MM.1S (cell line): Measurements from ENCODE around the gene AZU1.

ENCODE experiments used
- EZH2phosphoT487 ChIP-seq: fragments of 300-600 bp; sonication (generic); IDR thresholded peaks from 2 replicates; pipeline ENCODE4 v1.6.1; 2018; ENCODE audit warnings: antibody characterized with exemption, low read length
- TF ChIP-seq, protein P1 (sequence below): fragments of 300-600 bp; sonication (generic); IDR thresholded peaks from 2 replicates; pipeline ENCODE4 v1.5.1; 2016; ENCODE audit warnings: antibody characterized with exemption, low read length, mixed read lengths

DNA sequence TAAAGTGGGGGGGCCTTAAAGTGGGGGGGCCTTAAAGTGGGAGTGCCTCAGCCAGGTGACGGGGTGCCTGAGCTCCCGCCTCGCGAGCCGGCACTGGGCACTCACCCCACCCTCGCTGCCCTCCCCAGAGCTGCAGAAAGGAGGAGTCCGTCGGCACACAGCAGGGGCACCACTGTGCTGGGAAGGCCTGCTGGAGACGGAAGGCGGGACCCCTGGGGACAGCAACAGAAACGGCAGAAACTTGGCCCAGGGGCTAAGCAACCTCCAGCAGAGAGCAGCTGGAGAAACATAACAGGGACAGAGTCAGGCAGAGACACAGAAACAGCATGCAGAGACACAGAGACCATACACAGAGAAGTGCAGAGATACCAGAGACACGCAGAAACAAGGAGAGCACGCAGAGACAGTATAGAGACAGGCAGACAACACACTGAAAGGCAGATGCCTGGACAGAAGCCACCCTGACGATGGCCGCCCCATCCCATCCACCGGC lies 39.7 kb downstream of the AZU1 start:
- TF ChIP-seq, protein P1, sequence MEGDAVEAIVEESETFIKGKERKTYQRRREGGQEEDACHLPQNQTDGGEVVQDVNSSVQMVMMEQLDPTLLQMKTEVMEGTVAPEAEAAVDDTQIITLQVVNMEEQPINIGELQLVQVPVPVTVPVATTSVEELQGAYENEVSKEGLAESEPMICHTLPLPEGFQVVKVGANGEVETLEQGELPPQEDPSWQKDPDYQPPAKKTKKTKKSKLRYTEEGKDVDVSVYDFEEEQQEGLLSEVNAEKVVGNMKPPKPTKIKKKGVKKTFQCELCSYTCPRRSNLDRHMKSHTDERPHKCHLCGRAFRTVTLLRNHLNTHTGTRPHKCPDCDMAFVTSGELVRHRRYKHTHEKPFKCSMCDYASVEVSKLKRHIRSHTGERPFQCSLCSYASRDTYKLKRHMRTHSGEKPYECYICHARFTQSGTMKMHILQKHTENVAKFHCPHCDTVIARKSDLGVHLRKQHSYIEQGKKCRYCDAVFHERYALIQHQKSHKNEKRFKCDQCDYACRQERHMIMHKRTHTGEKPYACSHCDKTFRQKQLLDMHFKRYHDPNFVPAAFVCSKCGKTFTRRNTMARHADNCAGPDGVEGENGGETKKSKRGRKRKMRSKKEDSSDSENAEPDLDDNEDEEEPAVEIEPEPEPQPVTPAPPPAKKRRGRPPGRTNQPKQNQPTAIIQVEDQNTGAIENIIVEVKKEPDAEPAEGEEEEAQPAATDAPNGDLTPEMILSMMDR: no peak
- no peak for TF ChIP-seq EZH2phosphoT487
